Osteocyte (in vitro differentiated cells): ENCODE results near the gene ENTPD5. TPM values are rescaled to one million over a fixed set of nuclear protein-coding genes. Genes with fewer than 3 reads are reported as not detected.

ENCODE experiments used
- DNase-seq: peaks from one replicate; pipeline ENCODE4 v3.0.0; 2021; ENCODE audit warnings: mixed read lengths; ENCODE audit not compliant: unreplicated experiment; ENCODE audit errors: extremely low spot score
- H3K27ac Mint-ChIP-seq: one replicate; pipeline ENCODE4 v1.8.0; 2021; ENCODE audit warnings: mild to moderate bottlenecking, mixed read lengths; ENCODE audit not compliant: unreplicated experiment
- H3K27me3 Mint-ChIP-seq: one replicate; pipeline ENCODE4 v1.8.0; 2021; ENCODE audit warnings: mixed read lengths; ENCODE audit not compliant: unreplicated experiment
- H3K36me3 Mint-ChIP-seq: one replicate; pipeline ENCODE4 v1.8.0; 2021; ENCODE audit warnings: mixed read lengths; ENCODE audit not compliant: unreplicated experiment
- H3K4me1 Mint-ChIP-seq: one replicate; pipeline ENCODE4 v1.8.0; 2021; ENCODE audit warnings: mixed read lengths; ENCODE audit not compliant: unreplicated experiment
- H3K4me3 Mint-ChIP-seq: one replicate; pipeline ENCODE4 v1.8.0; 2021; ENCODE audit warnings: mild to moderate bottlenecking, moderate library complexity, mixed read lengths; ENCODE audit not compliant: unreplicated experiment
- H3K9me3 Mint-ChIP-seq: one replicate; pipeline ENCODE4 v1.8.0; 2021; ENCODE audit warnings: mixed read lengths; ENCODE audit not compliant: unreplicated experiment
- CTCF ChIP-seq: fragments of 200-600 bp; sonication (generic); IDR thresholded peaks from 2 replicates; pipeline ENCODE4 v1.5.0; 2021; ENCODE audit warnings: antibody characterized with exemption, mild to moderate bottlenecking, moderate library complexity
- total RNA-seq: library from RNA; stranded (reverse); gene quantifications from 2 replicates; pipeline ENCODE4 v1.2.1, GENCODE V29; 2021

Gene ENTPD5
- total RNA-seq, 1 donor from 2014 or later = 17.0 TPM

GRCh38 chr14:73909681-73910080 lies 109.4 kb downstream of the ENTPD5 start:
- TF ChIP-seq CTCF = no peak
- Mint-ChIP-seq H3K36me3 (peaks cover 64% of the 10 kb centered on the region), H3K9me3 (peaks cover 4% of the 10 kb centered on the region), H3K27me3 (no peaks in the 10 kb centered on the region), H3K27ac (no peak overlapping the region), H3K4me3 (no peak overlapping the region), H3K4me1 (peaks cover 3% of the 10 kb centered on the region)
- DNase-seq = no peak

Other genes with a start within 250 kb of the ENTPD5 start
- gene PTGR2, start 167.5 kb downstream of the ENTPD5 start, total RNA-seq = 5.0 and 7.2 TPM in 2 replicates
- gene ZNF410, start 132.4 kb downstream of the ENTPD5 start, total RNA-seq = 41.8 and 42.2 TPM in 2 replicates
- gene FAM161B, start 69.2 kb downstream of the ENTPD5 start, total RNA-seq = 5.7 and 5.8 TPM in 2 replicates
- 19.1 and 24.0 TPM in 2 replicates for gene COQ6, start 69.0 kb downstream of the ENTPD5 start, total RNA-seq
- 8.0 and 9.1 TPM in 2 replicates for gene BBOF1, start 61 bp upstream of the ENTPD5 start, total RNA-seq
- 25.6 and 25.7 TPM in 2 replicates for gene ALDH6A1, start 65.2 kb upstream of the ENTPD5 start, total RNA-seq
- 9.0 and 10.4 TPM in 2 replicates for gene LIN52, start 65.7 kb upstream of the ENTPD5 start, total RNA-seq
- not detected in 2 replicates for gene VSX2, start 220.2 kb upstream of the ENTPD5 start, total RNA-seq